Coronary artery (tissue), 2 donors: Measurements from ENCODE around the gene MTCH1.
A peak's percentile ranks its signal among the peaks of the same experiment; 100 is the strongest.
"Not testable (repeated sequence)": the region's sequence is repeated elsewhere in the genome, so short reads cannot be mapped to it uniquely, and the experiment has no call there.

ENCODE experiments used
- DNase-seq: peaks from one replicate; pipeline ENCODE4 v3.0.0-alpha.2; 2017; ENCODE audit warnings: low spot score
- H3K27ac ChIP-seq, 2 donors: fragments of 200-600 bp; sonication (generic); one replicate each; pipeline ENCODE4 v1.5.1; 2016 to 2019
- H3K4me3 ChIP-seq: fragments of 200-600 bp; sonication (generic); 2 replicates; pipeline ENCODE4 v1.5.1; 2016; ENCODE audit warnings: mild to moderate bottlenecking, moderate library complexity
- CTCF ChIP-seq: fragments of 200-600 bp; sonication (generic); IDR thresholded peaks from one replicate; pipeline ENCODE4 v1.5.1; 2019; ENCODE audit warnings: antibody characterized with exemption

The MTCH1 gene

GRCh38 chr6:36953931-36954261 is 32.1 kb downstream of the MTCH1 start:
- no peak overlapping the region for H3K4me3 ChIP-seq
- TF ChIP-seq CTCF = no peak
- peak; percentile 21 for DNase-seq

GRCh38 chr6:36949636-36950035 is 36.4 kb downstream of the MTCH1 start:
- H3K27ac ChIP-seq = no peak overlapping the region
- no peak for DNase-seq
- no peak for TF ChIP-seq CTCF
- H3K4me3 ChIP-seq = no peak overlapping the region

More at GRCh38 chr6:36953931-36954261, 32.1 kb downstream of the MTCH1 start:
- no peak overlapping the region for H3K27ac ChIP-seq

- not testable (repeated sequence) for H3K27ac ChIP-seq, DNase-seq
These were observed 36.9 kb downstream of the MTCH1 start for GRCh38 chr6:36949076-36949475.

DNA sequence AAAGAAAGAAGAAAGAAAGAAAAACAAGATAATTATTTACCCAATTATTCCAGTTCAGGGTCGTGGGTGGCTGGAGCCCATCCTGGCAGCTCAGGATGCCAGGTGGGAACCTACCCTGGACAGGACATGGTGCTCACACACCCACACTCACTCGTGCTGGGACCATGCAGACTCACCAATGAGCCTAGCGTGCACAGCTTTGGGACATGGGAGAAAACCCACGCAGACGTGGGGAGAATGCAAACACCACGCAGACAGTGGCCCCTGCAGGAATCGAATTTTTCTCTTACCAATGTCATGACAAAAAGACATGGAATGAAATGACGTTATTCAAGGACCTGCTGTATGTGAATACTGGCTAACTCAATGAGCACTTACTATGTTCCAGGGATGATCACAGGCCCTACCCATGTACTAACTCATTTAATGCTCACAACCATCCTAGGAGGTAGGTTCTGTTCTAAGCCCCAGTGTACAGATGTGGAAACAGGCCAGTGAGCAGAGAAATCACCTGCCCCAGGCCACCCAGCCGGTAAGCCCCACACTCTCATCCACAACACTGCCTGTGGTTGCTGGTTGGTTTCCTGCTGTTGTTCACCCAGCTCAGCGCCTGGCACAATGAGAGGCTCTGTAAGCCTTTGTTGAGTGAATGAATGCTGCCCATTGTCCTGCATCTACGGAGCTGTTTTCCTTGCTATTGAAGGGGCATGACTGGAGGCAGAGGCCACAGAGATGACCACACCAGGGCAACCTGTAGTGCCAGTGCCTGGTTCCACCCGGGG is 38.2 kb downstream of the MTCH1 start:
- TF ChIP-seq CTCF = no peak
- DNase-seq = no peak
- H3K4me3 ChIP-seq = no peak overlapping the region
- no peak overlapping the region for H3K27ac ChIP-seq

More at GRCh38 chr6:36949076-36949475, 36.9 kb downstream of the MTCH1 start:
- H3K4me3 ChIP-seq = not testable (repeated sequence)

DNA sequence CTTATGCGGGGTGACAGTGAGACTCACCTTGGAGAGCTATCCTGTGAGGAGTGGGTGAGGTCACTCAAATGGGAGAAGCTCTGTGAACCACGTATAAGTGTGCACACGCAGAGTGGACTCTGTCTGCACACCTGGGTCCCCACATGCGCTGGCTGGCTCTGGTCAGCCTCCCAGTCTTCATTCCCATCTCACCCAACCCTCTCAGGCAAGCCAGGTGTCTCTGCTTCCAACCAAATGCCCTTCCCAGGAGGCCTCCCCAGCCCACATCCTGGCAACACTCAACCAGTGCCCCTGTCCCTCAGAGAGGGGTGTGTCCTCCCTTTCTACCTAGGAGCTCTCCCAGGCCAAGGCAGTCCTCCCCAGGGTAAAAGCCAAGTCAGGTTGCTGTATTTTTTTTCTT is 39.5 kb downstream of the MTCH1 start:
- no peak for DNase-seq
- H3K27ac ChIP-seq = no peak overlapping the region
- H3K4me3 ChIP-seq = no peak overlapping the region
- no peak for TF ChIP-seq CTCF

DNA sequence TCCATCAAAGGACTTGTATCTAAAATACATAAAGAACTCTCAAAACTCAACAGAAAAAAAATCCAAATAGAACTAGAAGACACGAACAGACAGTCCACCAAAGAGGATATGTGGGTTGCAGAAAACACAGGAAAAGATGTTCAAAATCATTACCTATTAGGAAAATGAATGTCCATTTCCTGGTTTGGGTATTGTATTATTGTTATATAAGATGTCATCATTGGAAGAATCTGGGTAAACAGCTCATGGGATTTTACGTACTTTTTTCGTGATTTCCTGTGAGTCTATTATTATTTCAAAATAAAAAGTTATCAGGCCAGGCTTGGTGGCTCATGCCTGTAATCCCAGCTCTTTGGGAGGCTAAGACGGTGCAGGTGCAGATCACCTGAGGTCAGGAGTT is 40.7 kb downstream of the MTCH1 start:
- Histone ChIP-seq H3K4me3 (no peak overlapping the region), H3K27ac (no peak overlapping the region)
- TF ChIP-seq CTCF = no peak
- DNase-seq = no peak

DNA sequence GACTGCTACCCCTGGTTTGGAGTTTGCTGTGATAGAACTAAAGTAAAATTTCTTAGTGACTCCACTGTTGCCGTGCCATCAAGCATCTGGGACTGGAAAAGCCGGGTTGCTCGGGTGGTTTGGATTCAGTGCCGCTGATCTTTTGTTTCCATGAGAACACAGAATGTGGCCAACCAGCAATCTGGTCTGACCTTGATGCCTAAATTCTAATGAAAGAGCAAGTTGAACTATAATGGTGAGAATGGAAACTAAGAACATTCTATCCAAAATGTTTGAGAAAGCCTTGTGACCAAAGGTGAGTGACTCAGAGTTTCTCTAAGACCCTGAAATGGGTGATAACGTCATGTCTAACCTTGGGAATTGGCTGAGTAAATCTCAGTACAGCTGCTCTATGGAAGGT is 41.3 kb downstream of the MTCH1 start:
- no peak overlapping the region for H3K27ac ChIP-seq
- no peak for DNase-seq
- no peak overlapping the region for H3K4me3 ChIP-seq
- TF ChIP-seq CTCF = no peak

GRCh38 chr6:36942329-36942728 is 43.7 kb downstream of the MTCH1 start:
- H3K4me3 ChIP-seq, H3K27ac ChIP-seq, DNase-seq: not testable (repeated sequence)

GRCh38 chr6:36941561-36941960 is 44.4 kb downstream of the MTCH1 start:
- DNase-seq, H3K4me3 ChIP-seq, H3K27ac ChIP-seq: not testable (repeated sequence)
